Neural cell (in vitro differentiated cells): Measurements from ENCODE around the gene MAML3.

Experiments used
- EP300 ChIP-seq: fragments of 450-650 bp; conservative IDR thresholded peaks from 2 replicates; pipeline ENCODE4 v1.6.1; 2014; ENCODE audit warnings: antibody characterized with exemption, mild to moderate bottlenecking, moderate library complexity; ENCODE audit not compliant: poor library complexity, severe bottlenecking
- EZH2 ChIP-seq: fragments of 200-600, 300-800 bp; shearing (Covaris generic), sonication (generic); IDR thresholded peaks from 2 replicates; pipeline ENCODE4 v1.6.1; 2014; ENCODE audit warnings: antibody characterized with exemption, low read length, borderline replicate concordance, mild to moderate bottlenecking; ENCODE audit not compliant: insufficient read depth, poor library complexity, severe bottlenecking
- POLR2AphosphoS5 ChIP-seq: IDR thresholded peaks from 2 replicates; pipeline ENCODE4 v1.6.1; 2012
- RAD21 ChIP-seq: fragments of 450-650 bp; conservative IDR thresholded peaks from 2 replicates; pipeline ENCODE4 v1.6.1; 2014; ENCODE audit warnings: antibody characterized with exemption, mild to moderate bottlenecking, moderate library complexity
- TAF1 ChIP-seq: IDR thresholded peaks from 2 replicates; pipeline ENCODE4 v1.6.1; 2012; ENCODE audit warnings: low read depth
- TF ChIP-seq, protein P1 (sequence below): fragments of 450-650 bp; IDR thresholded peaks from 2 replicates; pipeline ENCODE4 v1.5.1; 2014; ENCODE audit warnings: antibody characterized with exemption, mild to moderate bottlenecking, moderate library complexity; ENCODE audit not compliant: poor library complexity, severe bottlenecking

DNA sequence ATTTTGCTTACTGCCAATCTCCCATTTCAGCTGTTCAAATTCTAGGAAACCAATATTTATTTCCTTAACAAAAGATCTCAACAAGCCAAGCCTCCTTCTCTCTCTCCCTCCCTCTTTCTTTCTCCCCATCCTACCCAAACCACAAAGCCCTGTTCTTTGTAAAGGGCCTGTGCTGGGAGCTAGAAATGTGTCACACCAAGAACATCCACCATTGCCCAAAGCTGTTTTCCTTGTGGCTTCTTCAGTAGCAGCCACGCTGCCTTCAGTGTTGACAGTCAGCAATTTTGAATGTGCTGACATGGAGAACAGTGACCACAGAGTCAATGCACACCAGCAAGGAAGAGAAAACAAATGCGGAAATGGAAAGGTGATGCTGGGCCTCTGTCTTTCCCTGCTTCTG, 203.0 kb downstream of the MAML3 start:
- no peak for TF ChIP-seq EZH2
- TF ChIP-seq, protein P1, sequence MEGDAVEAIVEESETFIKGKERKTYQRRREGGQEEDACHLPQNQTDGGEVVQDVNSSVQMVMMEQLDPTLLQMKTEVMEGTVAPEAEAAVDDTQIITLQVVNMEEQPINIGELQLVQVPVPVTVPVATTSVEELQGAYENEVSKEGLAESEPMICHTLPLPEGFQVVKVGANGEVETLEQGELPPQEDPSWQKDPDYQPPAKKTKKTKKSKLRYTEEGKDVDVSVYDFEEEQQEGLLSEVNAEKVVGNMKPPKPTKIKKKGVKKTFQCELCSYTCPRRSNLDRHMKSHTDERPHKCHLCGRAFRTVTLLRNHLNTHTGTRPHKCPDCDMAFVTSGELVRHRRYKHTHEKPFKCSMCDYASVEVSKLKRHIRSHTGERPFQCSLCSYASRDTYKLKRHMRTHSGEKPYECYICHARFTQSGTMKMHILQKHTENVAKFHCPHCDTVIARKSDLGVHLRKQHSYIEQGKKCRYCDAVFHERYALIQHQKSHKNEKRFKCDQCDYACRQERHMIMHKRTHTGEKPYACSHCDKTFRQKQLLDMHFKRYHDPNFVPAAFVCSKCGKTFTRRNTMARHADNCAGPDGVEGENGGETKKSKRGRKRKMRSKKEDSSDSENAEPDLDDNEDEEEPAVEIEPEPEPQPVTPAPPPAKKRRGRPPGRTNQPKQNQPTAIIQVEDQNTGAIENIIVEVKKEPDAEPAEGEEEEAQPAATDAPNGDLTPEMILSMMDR: no peak
- no peak for TF ChIP-seq POLR2AphosphoS5
- no peak for TF ChIP-seq EP300
- no peak for TF ChIP-seq RAD21
- no peak for TF ChIP-seq TAF1
